Neural cell (in vitro differentiated cells): ENCODE data around the gene CACNA1S. TPM values are rescaled to one million over a fixed set of nuclear protein-coding genes. Genes with fewer than 3 reads are reported as not detected.

ENCODE experiments used
- H2AFZ ChIP-seq: fragments of 200-600, 300-800 bp; sonication (generic), shearing (Covaris generic); 2 replicates; pipeline ENCODE4 v1.6.0; 2014; ENCODE audit warnings: low read depth, mild to moderate bottlenecking, antibody characterized with exemption, low read length, moderate library complexity
- H3F3A ChIP-seq: fragments of 200-600 bp; shearing (Covaris generic); 2 replicates; pipeline ENCODE4 v1.6.1; 2016; ENCODE audit warnings: mild to moderate bottlenecking, moderate library complexity, mixed read lengths, antibody characterized with exemption, low read length; ENCODE audit not compliant: insufficient read depth, poor library complexity, severe bottlenecking
- H3K27ac ChIP-seq: fragments of 200-600, 300-800 bp; sonication (generic), shearing (Covaris generic); 2 replicates; pipeline ENCODE4 v1.5.1; 2014; ENCODE audit warnings: mild to moderate bottlenecking, low read length, moderate library complexity
- H3K27me3 ChIP-seq: fragments of 300-800, 200-600 bp; sonication (generic), shearing (Covaris generic); 2 replicates; pipeline ENCODE4 v1.6.0; 2014; ENCODE audit warnings: mild to moderate bottlenecking, low read depth, low read length, moderate library complexity; ENCODE audit not compliant: insufficient read depth
- H3K36me3 ChIP-seq: fragments of 300-800, 200-600 bp; sonication (generic), shearing (Covaris generic); 2 replicates; pipeline ENCODE4 v1.5.1; 2014; ENCODE audit warnings: mild to moderate bottlenecking, antibody characterized with exemption, low read length, moderate library complexity; ENCODE audit not compliant: insufficient read depth
- H3K4me2 ChIP-seq: fragments of 300-800, 200-600 bp; sonication (generic), shearing (Covaris generic); 2 replicates; pipeline ENCODE4 v1.6.0; 2014; ENCODE audit warnings: mild to moderate bottlenecking, low read length
- H3K4me3 ChIP-seq: fragments of 300-800, 200-600 bp; sonication (generic), shearing (Covaris generic); 2 replicates; pipeline ENCODE4 v1.5.1; 2014; ENCODE audit warnings: mild to moderate bottlenecking, low read length, moderate library complexity
- H3K79me2 ChIP-seq: fragments of 200-600 bp; shearing (Covaris generic); replicated peaks from 2 replicates; pipeline ENCODE4 v1.6.0; 2014; ENCODE audit warnings: mild to moderate bottlenecking, low read length, moderate library complexity; ENCODE audit not compliant: insufficient read depth
- H3K9ac ChIP-seq: fragments of 300-800, 200-600 bp; sonication (generic), shearing (Covaris generic); 2 replicates; pipeline ENCODE4 v1.6.1; 2016; ENCODE audit warnings: mild to moderate bottlenecking, low read length, mixed read lengths
- H3K9me2 ChIP-seq: fragments of 200-600 bp; shearing (Covaris generic); 2 replicates; pipeline ENCODE4 v1.6.1; 2016; ENCODE audit warnings: mild to moderate bottlenecking, low read length, mixed read lengths; ENCODE audit not compliant: insufficient read depth
- H3K9me3 ChIP-seq: fragments of 200-600, 300-800 bp; sonication (generic), shearing (Covaris generic); 2 replicates; pipeline ENCODE4 v1.6.1; 2016; ENCODE audit warnings: mild to moderate bottlenecking, mixed run types, low read length, moderate library complexity, mixed read lengths
- H4K20me1 ChIP-seq: fragments of 200-600 bp; shearing (Covaris generic); 2 replicates; pipeline ENCODE4 v1.6.1; 2016; ENCODE audit warnings: mild to moderate bottlenecking, mixed run types; ENCODE audit not compliant: insufficient read depth
- EP300 ChIP-seq: fragments of 450-650 bp; conservative IDR thresholded peaks from 2 replicates; pipeline ENCODE4 v1.6.1; 2014; ENCODE audit warnings: antibody characterized with exemption, mild to moderate bottlenecking, moderate library complexity; ENCODE audit not compliant: poor library complexity, severe bottlenecking
- EZH2 ChIP-seq: fragments of 200-600, 300-800 bp; shearing (Covaris generic), sonication (generic); IDR thresholded peaks from 2 replicates; pipeline ENCODE4 v1.6.1; 2014; ENCODE audit warnings: antibody characterized with exemption, low read length, borderline replicate concordance, mild to moderate bottlenecking; ENCODE audit not compliant: insufficient read depth, poor library complexity, severe bottlenecking
- MXI1 ChIP-seq: fragments of 450-650 bp; conservative IDR thresholded peaks from 2 replicates; pipeline ENCODE4 v1.6.1; 2014; ENCODE audit warnings: antibody characterized with exemption, mild to moderate bottlenecking; ENCODE audit not compliant: poor library complexity, severe bottlenecking
- POLR2AphosphoS5 ChIP-seq: IDR thresholded peaks from 2 replicates; pipeline ENCODE4 v1.6.1; 2012
- RAD21 ChIP-seq: fragments of 450-650 bp; conservative IDR thresholded peaks from 2 replicates; pipeline ENCODE4 v1.6.1; 2014; ENCODE audit warnings: antibody characterized with exemption, mild to moderate bottlenecking, moderate library complexity
- SMC3 ChIP-seq: fragments of 450-650 bp; conservative IDR thresholded peaks from 2 replicates; pipeline ENCODE4 v1.6.1; 2014; ENCODE audit warnings: antibody characterized with exemption, mild to moderate bottlenecking, moderate library complexity; ENCODE audit not compliant: poor library complexity
- TAF1 ChIP-seq: IDR thresholded peaks from 2 replicates; pipeline ENCODE4 v1.6.1; 2012; ENCODE audit warnings: low read depth
- polyA plus RNA-seq: library from polyadenylated mRNA; depleted of rRNA; stranded (reverse); fragments of >200 nt; gene quantifications from 2 replicates; pipeline ENCODE4 v1.2.3, GENCODE V29; 2014
- TF ChIP-seq, protein P1 (sequence below): IDR thresholded peaks from 2 replicates; pipeline ENCODE4 v1.6.1; 2012; ENCODE audit warnings: borderline replicate concordance
- TF ChIP-seq, protein P2 (sequence below): fragments of 450-650 bp; IDR thresholded peaks from 2 replicates; pipeline ENCODE4 v1.5.1; 2014; ENCODE audit warnings: antibody characterized with exemption, mild to moderate bottlenecking, moderate library complexity; ENCODE audit not compliant: poor library complexity, severe bottlenecking

CACNA1S gene
- polyA plus RNA-seq, 1 donor from 2014 or later: 0.05 TPM

DNA sequence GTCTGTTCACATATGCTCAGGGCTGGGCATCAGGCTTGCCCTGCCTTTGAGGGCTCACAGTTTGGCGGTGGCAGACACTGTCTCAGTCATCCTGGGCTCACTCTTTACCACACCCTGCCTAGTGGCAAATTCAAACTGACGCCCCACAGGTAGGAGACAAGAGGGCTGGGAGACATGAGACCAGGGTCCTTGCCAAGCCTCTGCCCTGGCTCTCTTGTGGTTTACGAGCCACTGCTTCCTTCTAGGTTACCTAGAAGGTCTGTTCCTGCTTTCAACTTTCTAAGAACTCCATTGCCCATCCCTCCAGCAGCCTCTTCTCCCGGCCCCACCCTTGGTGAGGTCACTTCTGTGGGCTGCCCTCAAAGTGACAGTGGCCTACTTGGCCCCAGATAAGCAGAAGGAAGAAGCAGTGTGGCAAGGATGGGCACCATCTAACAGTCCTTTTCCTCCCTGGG is 99.2 kb downstream of the CACNA1S start:
- Histone ChIP-seq H2AFZ (no peak overlapping the region), H3K27ac (no peak overlapping the region)

DNA sequence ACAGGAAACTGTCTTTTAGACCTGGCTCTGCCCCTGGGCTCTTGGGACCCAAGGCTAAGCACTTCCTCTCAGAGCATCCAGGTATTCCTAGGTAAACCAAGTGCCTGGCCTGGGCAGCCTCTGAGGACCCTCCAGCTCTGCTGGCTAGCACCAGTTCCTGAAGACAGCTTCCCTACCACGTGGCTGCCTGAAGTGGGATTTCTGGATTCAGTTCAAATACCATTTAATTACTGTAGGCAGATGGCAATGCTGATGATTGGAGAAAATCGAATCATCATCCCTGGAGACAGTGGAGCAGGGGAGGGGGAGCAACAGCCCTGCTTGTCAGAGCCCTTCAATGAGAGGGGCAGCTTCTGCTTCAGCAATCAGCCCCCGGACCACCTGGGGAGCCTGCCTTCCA is 100.6 kb downstream of the CACNA1S start:
- no peak overlapping the region for H2AFZ ChIP-seq
- H3K9me2 ChIP-seq: no peaks in the 10 kb centered on the region
- peak overlapping the region; percentile 62 for H3K4me3 ChIP-seq
- no peaks in the 10 kb centered on the region for H3K36me3 ChIP-seq
- H3K79me2 ChIP-seq: peaks cover 89% of the 10 kb centered on the region
- no peak overlapping the region for H3K4me2 ChIP-seq
- H3K27ac ChIP-seq: peak overlapping the region; percentile 77
- H3K27me3 ChIP-seq: no peaks in the 10 kb centered on the region
- H3F3A ChIP-seq: no peaks in the 10 kb centered on the region
- H3K9ac ChIP-seq: peak overlapping the region; percentile 1
- H4K20me1 ChIP-seq: peaks cover 85% of the 10 kb centered on the region
- TF ChIP-seq EZH2 (no peak), SMC3 (no peak), TAF1 (no peak), RAD21 (no peak), EP300 (no peak), POLR2AphosphoS5 (no peak), MXI1 (no peak)
- TF ChIP-seq, protein P1, sequence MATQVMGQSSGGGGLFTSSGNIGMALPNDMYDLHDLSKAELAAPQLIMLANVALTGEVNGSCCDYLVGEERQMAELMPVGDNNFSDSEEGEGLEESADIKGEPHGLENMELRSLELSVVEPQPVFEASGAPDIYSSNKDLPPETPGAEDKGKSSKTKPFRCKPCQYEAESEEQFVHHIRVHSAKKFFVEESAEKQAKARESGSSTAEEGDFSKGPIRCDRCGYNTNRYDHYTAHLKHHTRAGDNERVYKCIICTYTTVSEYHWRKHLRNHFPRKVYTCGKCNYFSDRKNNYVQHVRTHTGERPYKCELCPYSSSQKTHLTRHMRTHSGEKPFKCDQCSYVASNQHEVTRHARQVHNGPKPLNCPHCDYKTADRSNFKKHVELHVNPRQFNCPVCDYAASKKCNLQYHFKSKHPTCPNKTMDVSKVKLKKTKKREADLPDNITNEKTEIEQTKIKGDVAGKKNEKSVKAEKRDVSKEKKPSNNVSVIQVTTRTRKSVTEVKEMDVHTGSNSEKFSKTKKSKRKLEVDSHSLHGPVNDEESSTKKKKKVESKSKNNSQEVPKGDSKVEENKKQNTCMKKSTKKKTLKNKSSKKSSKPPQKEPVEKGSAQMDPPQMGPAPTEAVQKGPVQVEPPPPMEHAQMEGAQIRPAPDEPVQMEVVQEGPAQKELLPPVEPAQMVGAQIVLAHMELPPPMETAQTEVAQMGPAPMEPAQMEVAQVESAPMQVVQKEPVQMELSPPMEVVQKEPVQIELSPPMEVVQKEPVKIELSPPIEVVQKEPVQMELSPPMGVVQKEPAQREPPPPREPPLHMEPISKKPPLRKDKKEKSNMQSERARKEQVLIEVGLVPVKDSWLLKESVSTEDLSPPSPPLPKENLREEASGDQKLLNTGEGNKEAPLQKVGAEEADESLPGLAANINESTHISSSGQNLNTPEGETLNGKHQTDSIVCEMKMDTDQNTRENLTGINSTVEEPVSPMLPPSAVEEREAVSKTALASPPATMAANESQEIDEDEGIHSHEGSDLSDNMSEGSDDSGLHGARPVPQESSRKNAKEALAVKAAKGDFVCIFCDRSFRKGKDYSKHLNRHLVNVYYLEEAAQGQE: no peak
- TF ChIP-seq, protein P2, sequence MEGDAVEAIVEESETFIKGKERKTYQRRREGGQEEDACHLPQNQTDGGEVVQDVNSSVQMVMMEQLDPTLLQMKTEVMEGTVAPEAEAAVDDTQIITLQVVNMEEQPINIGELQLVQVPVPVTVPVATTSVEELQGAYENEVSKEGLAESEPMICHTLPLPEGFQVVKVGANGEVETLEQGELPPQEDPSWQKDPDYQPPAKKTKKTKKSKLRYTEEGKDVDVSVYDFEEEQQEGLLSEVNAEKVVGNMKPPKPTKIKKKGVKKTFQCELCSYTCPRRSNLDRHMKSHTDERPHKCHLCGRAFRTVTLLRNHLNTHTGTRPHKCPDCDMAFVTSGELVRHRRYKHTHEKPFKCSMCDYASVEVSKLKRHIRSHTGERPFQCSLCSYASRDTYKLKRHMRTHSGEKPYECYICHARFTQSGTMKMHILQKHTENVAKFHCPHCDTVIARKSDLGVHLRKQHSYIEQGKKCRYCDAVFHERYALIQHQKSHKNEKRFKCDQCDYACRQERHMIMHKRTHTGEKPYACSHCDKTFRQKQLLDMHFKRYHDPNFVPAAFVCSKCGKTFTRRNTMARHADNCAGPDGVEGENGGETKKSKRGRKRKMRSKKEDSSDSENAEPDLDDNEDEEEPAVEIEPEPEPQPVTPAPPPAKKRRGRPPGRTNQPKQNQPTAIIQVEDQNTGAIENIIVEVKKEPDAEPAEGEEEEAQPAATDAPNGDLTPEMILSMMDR: no peak
- H3K9me3 ChIP-seq: no peaks in the 10 kb centered on the region

More for the DNA sequence above, 99.2 kb downstream of the CACNA1S start:
- H3K36me3 ChIP-seq: no peaks in the 10 kb centered on the region
- H3F3A ChIP-seq: no peaks in the 10 kb centered on the region
- H3K79me2 ChIP-seq: peaks cover 96% of the 10 kb centered on the region
- no peaks in the 10 kb centered on the region for H3K9me2 ChIP-seq
- H4K20me1 ChIP-seq: peaks cover 93% of the 10 kb centered on the region
- no peaks in the 10 kb centered on the region for H3K9me3 ChIP-seq
- no peak overlapping the region for H3K4me3 ChIP-seq
- no peak for TF ChIP-seq TAF1
- no peak for TF ChIP-seq EZH2
- TF ChIP-seq RAD21: no peak
- TF ChIP-seq, protein P1: no peak
- no peak for TF ChIP-seq MXI1
- TF ChIP-seq SMC3: no peak
- TF ChIP-seq EP300: no peak
- H3K27me3 ChIP-seq: no peaks in the 10 kb centered on the region
- no peak overlapping the region for H3K4me2 ChIP-seq
- no peak overlapping the region for H3K9ac ChIP-seq
